GM19467 (cell line): Measurements from ENCODE around the gene TEX51.

ENCODE experiments used
- ATAC-seq: cut with Tn5 transposase; IDR thresholded peaks from one replicate; pipeline ENCODE4 v1.9.1; 2021; ENCODE audit warnings: mild to moderate bottlenecking, moderate library complexity; ENCODE audit not compliant: unreplicated experiment

Gene TEX51

GRCh38 chr2:126911111-126911796, 12.6 kb downstream of the TEX51 start:
- ATAC-seq, result no peak

GRCh38 chr2:126912201-126912600, 13.5 kb downstream of the TEX51 start:
- ATAC-seq, result no peak

GRCh38 chr2:126913329-126913728, 14.6 kb downstream of the TEX51 start:
- no peak for ATAC-seq

GRCh38 chr2:126913881-126914615, 15.4 kb downstream of the TEX51 start:
- no peak for ATAC-seq

GRCh38 chr2:126914811-126915500, 16.3 kb downstream of the TEX51 start:
- ATAC-seq, result no peak

GRCh38 chr2:126915903-126916302, 17.2 kb downstream of the TEX51 start:
- no peak for ATAC-seq

- no peak for ATAC-seq
These were observed 18.1 kb downstream of the TEX51 start for GRCh38 chr2:126916744-126917143.

GRCh38 chr2:126921066-126921465, 22.4 kb downstream of the TEX51 start:
- ATAC-seq, result no peak

- no peak for ATAC-seq
These were observed 32.4 kb downstream of the TEX51 start for GRCh38 chr2:126930970-126931590.

GRCh38 chr2:126932529-126932928, 33.8 kb downstream of the TEX51 start:
- ATAC-seq, result no peak

- no peak for ATAC-seq
These were observed 34.4 kb downstream of the TEX51 start for GRCh38 chr2:126932966-126933710.

GRCh38 chr2:126933711-126934091, 35.0 kb downstream of the TEX51 start:
- ATAC-seq, result no peak

GRCh38 chr2:126934809-126935208, 36.1 kb downstream of the TEX51 start:
- ATAC-seq, result no peak

GRCh38 chr2:126935774-126936173, 37.1 kb downstream of the TEX51 start:
- no peak for ATAC-seq

- no peak for ATAC-seq
These were observed 37.6 kb downstream of the TEX51 start for GRCh38 chr2:126936219-126936723.

GRCh38 chr2:126940331-126940730, 41.6 kb downstream of the TEX51 start:
- ATAC-seq, result no peak

- ATAC-seq, result no peak
These were observed 43.9 kb downstream of the TEX51 start for GRCh38 chr2:126942427-126943203.

GRCh38 chr2:126943612-126944348, 45.1 kb downstream of the TEX51 start:
- no peak for ATAC-seq

GRCh38 chr2:126945118-126945517, 46.4 kb downstream of the TEX51 start:
- ATAC-seq, result no peak
